Activated naive CD4-positive, alpha-beta T cell treated with anti-CD3 and anti-CD28 coated beads, Interleukin-2, amount 50 U/mL, for 16 hours (primary cell): ENCODE measurements around the gene RFTN1.
"Not testable (repeated sequence)": the region's sequence is repeated elsewhere in the genome, so short reads cannot be mapped to it uniquely, and the experiment has no call there.

Experiments
- DNase-seq: peaks from one replicate; pipeline ENCODE4 v3.0.0-alpha.2; 2020

RFTN1 gene

DNA sequence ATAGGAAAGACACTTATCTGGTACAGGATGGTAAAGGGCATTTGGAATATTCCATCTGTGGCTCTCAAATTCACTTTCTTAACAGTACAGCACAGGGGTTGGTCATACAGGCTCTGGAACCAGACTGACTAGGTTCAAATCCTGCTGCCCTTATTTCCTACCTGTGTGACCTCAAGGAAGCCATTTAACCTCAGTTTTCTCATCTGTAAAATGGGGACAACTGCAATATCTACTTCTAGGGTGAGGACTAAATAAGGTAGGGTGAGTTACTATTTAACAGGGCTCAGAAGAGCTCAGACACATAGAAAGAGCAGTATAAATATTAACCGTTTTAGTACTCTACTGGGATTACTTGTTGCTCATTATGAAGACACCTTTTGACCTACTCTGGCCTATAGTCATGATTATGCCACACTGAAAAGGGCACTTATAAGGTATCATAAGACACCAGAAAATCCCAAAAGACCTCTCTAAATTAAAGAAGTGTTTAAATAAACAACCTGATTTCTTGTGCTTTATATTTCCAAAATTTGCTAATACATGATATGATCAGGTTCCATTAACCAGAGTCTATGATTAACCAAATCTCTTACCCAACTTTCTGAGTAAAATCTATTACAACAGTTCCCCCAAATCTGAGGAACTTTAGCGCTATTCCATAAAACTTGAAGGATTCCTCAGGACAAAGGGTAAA, 6.5 kb downstream of the RFTN1 start:
- DNase-seq, result no peak

GRCh38 chr3:16506451-16506850, 7.0 kb downstream of the RFTN1 start:
- no peak for DNase-seq

DNA sequence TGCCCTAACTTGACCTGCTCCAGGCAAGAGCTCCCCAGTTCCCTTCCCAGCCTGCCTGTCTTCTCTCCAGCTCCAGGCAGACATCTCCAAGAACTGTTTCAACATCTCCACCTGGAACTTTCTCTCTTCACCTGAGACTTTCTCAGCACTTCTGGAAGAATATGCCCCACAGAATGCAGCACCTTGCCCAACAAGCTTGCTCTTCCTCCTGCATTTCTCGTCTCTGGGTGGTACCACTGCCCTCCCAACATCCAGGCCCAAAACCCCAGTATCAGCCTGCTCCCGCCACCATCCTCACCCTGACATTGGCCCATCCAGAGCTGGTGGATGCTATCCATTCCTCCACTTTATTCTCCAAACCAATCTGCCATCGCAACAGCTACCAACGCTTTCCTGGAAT, 8.8 kb downstream of the RFTN1 start:
- DNase-seq, result no peak

- no peak for DNase-seq
Measured at GRCh38 chr3:16504242-16504641, 9.3 kb downstream of the RFTN1 start.

GRCh38 chr3:16503191-16503776, 10.2 kb downstream of the RFTN1 start:
- no peak for DNase-seq

GRCh38 chr3:16502347-16502908, 11.1 kb downstream of the RFTN1 start:
- no peak for DNase-seq

- DNase-seq, result no peak
Measured at GRCh38 chr3:16501376-16501775, 12.1 kb downstream of the RFTN1 start.

DNA sequence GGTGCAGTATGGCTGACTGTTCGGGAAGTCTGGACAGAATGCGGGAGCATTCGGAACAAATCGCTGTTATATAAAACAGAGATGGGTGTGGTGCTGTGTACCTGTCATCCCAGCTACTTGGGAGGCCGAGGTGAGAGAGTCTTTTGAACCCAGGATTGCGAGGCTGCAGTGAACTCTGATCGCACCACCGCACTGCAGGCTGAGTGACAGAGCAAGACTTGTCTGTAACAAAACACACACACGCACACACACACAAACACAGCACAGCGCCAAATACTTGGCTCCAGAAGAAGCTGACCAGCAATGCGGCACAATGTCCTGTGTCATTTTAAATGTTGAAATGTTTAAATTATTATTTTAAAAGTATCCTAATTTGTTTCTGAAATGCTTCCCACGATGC, 12.6 kb downstream of the RFTN1 start:
- no peak for DNase-seq

GRCh38 chr3:16500093-16500492, 13.4 kb downstream of the RFTN1 start:
- DNase-seq, result no peak

- no peak for DNase-seq
Measured at GRCh38 chr3:16499351-16499750, 14.1 kb downstream of the RFTN1 start.

- DNase-seq, result no peak
Measured at GRCh38 chr3:16498130-16498890, 15.2 kb downstream of the RFTN1 start.

- DNase-seq, result no peak
Measured at GRCh38 chr3:16496408-16497222, 16.9 kb downstream of the RFTN1 start.

DNA sequence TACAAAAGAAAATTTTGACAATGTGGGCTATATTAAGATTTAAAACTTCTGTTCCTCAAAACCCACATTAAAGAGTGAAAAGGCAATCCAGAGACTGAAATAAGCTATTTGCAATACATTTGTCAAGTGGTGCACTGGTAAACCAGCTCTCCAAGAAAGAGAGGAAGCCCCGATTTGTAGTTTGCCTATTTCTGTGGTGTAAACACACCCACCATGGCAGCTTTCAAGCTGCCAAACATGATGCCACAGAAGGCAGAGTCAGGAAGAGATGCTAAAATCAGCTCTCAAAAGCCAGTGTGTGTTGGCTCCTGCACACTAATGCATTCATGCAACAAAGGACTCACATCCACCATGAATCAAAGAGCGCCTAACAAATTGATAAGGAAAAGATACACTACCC, 17.5 kb downstream of the RFTN1 start:
- DNase-seq, result no peak

DNA sequence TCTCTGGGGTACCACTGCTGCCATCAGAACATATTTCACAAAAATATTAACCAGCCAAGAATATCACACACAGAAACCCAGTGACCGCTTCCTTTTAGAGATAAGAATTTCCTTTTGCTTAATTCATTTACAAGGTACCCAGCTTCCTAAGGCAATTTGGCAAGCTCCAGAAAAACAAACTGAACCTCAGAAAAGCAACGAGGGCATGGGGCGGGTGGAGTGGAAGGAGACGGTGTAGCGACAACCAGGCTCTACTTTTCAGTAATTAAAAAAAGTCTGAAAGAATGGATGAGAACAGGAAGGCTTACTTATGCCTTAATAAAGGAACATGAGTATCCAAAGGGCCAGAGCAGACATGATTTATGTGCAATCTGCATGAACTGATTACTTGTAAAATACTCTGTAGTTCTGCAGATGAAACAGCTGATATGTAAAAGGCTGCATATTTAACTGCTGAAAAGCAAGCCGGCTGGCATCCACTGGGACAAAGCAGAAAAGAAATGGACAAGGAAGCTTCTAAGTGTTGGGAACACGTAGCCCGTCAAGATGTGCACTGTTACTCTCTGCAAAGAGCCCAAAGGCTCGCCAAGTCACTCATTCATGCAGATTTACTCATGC, 18.6 kb downstream of the RFTN1 start:
- DNase-seq, result no peak

GRCh38 chr3:16494094-16494493, 19.4 kb downstream of the RFTN1 start:
- DNase-seq, result no peak

- no peak for DNase-seq
Measured at GRCh38 chr3:16490062-16490619, 23.4 kb downstream of the RFTN1 start.

GRCh38 chr3:16489326-16490061, 24.0 kb downstream of the RFTN1 start:
- DNase-seq, result not testable (repeated sequence)

DNA sequence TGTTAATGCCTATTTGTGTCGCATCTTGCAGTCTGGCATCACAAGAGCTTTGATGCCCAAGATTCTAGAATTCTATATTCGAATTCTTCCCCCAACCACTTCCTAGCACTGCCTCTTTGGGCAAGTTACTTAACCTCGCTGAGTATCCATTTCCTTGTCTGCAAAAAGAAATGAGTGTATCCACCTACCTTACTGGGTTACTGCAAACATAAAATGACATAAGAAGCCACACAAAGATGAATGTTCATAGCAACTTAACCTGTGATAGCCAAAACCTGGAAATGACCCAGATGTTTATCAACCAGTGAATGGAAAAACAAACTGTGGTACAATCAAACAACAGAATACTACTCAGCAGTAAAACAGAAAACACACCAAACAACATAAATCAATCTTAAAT, 24.9 kb downstream of the RFTN1 start:
- DNase-seq, result no peak

DNA sequence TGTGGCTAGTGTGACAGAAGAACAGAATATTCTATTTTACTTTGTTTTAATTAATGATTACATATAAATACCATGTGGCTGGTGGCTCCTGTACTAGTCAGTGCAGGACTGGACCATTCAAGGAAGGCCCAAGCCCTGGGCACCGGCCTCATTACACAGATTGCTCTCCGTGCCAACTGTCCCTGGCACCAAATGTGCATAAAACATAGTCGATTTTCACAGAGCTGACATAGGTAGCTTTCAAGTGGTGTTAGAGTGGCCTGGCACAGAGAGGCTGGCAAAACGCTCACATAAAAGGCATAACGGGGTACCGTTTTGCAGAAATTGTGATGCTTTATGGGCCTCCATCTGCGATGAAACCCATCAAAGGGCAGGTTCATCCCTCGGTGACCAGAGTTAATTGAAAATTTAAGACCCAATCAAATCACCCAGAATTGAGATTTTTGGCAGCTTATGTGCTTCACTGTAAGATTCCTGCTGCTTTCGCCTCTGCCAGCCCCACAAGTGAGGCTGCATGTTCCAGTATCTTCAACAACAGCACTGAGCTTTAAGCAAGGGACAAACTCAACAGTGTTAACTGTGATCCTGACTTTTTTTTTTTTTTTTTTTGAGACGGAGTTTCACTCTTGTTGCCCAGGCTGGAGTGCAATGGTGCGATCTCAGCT, 25.9 kb downstream of the RFTN1 start:
- no peak for DNase-seq

GRCh38 chr3:16486951-16487480, 26.5 kb downstream of the RFTN1 start:
- no peak for DNase-seq

DNA sequence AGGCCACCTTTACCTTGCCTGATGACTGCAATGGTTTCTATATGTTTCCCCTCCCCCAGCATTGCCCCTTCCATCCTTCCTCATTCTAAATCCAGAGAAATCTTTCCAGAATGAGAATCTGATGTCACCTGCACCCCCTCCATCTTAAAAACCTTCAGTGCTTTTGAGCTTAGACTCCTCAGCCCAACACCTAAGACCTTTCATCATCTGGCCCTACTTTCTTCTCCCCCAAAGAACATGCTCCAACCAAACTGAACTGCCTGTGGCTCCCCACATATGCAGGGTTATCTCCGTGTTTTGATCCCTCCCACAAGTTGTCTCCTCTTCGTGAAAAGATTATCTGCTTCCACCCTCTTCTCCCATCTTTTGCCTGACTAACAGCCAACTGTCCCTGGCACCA, 27.3 kb downstream of the RFTN1 start:
- no peak for DNase-seq
